Measurements from ENCODE around the gene INAFM1.
"Not testable (repeated sequence)": the region's sequence is repeated elsewhere in the genome, so short reads cannot be mapped to it uniquely, and the experiment has no call there.

INAFM1 gene

GRCh38 chr19:47261946-47262793 lies 12.5 kb upstream of the INAFM1 start:
- H3K27ac ChIP-seq (replicated peaks), result peak overlapping the region; percentile 56
- TF ChIP-seq SPI1 (IDR thresholded peaks at IDR 0.05; ENCODE audit: borderline replicate concordance, low read depth) (peak; percentile 75; the same call in 1 of the 2 replicates), POLR2AphosphoS5 (IDR thresholded peaks at IDR 0.05; ENCODE audit: low read depth) (peak; percentile 96)
- DNase-seq (ENCODE audit: low read depth in 1 of 2, low spot score in 1 of 2), result peak; percentile 85 to 93
- H3K4me3 ChIP-seq (replicated peaks; ENCODE audit: insufficient read depth, low read length); H3K27me3 ChIP-seq (ENCODE audit: insufficient read depth, poor library complexity, severe bottlenecking): not testable (repeated sequence)

- TF ChIP-seq, protein P1, sequence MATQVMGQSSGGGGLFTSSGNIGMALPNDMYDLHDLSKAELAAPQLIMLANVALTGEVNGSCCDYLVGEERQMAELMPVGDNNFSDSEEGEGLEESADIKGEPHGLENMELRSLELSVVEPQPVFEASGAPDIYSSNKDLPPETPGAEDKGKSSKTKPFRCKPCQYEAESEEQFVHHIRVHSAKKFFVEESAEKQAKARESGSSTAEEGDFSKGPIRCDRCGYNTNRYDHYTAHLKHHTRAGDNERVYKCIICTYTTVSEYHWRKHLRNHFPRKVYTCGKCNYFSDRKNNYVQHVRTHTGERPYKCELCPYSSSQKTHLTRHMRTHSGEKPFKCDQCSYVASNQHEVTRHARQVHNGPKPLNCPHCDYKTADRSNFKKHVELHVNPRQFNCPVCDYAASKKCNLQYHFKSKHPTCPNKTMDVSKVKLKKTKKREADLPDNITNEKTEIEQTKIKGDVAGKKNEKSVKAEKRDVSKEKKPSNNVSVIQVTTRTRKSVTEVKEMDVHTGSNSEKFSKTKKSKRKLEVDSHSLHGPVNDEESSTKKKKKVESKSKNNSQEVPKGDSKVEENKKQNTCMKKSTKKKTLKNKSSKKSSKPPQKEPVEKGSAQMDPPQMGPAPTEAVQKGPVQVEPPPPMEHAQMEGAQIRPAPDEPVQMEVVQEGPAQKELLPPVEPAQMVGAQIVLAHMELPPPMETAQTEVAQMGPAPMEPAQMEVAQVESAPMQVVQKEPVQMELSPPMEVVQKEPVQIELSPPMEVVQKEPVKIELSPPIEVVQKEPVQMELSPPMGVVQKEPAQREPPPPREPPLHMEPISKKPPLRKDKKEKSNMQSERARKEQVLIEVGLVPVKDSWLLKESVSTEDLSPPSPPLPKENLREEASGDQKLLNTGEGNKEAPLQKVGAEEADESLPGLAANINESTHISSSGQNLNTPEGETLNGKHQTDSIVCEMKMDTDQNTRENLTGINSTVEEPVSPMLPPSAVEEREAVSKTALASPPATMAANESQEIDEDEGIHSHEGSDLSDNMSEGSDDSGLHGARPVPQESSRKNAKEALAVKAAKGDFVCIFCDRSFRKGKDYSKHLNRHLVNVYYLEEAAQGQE (IDR thresholded peaks at IDR 0.05; ENCODE audit: insufficient replicate concordance, low read depth), result no peak
- TF ChIP-seq GABPA (IDR thresholded peaks at IDR 0.05; ENCODE audit: low read depth), result no peak
- no peak for TF ChIP-seq SPI1 (IDR thresholded peaks at IDR 0.05; ENCODE audit: borderline replicate concordance, low read depth)
- TF ChIP-seq POLR2AphosphoS5 (IDR thresholded peaks at IDR 0.05; ENCODE audit: low read depth), result no peak
- TF ChIP-seq, protein P2, sequence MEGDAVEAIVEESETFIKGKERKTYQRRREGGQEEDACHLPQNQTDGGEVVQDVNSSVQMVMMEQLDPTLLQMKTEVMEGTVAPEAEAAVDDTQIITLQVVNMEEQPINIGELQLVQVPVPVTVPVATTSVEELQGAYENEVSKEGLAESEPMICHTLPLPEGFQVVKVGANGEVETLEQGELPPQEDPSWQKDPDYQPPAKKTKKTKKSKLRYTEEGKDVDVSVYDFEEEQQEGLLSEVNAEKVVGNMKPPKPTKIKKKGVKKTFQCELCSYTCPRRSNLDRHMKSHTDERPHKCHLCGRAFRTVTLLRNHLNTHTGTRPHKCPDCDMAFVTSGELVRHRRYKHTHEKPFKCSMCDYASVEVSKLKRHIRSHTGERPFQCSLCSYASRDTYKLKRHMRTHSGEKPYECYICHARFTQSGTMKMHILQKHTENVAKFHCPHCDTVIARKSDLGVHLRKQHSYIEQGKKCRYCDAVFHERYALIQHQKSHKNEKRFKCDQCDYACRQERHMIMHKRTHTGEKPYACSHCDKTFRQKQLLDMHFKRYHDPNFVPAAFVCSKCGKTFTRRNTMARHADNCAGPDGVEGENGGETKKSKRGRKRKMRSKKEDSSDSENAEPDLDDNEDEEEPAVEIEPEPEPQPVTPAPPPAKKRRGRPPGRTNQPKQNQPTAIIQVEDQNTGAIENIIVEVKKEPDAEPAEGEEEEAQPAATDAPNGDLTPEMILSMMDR (IDR thresholded peaks at IDR 0.05; ENCODE audit: insufficient read depth, low read length), result no peak
- Histone ChIP-seq H3K27me3 (ENCODE audit: insufficient read depth, poor library complexity, severe bottlenecking) (no peaks in the 10 kb centered on the region), H3K27ac (replicated peaks) (no peak overlapping the region), H3K4me3 (replicated peaks; ENCODE audit: insufficient read depth, low read length) (no peak overlapping the region)
- no peak for DNase-seq (ENCODE audit: low read depth in 1 of 2, low spot score in 1 of 2)
Measured at GRCh38 chr19:47264629-47265028, 10.1 kb upstream of the INAFM1 start.

- H3K27ac ChIP-seq (replicated peaks), result no peak overlapping the region
- TF ChIP-seq SPI1 (IDR thresholded peaks at IDR 0.05; ENCODE audit: borderline replicate concordance, low read depth) (no peak), GABPA (IDR thresholded peaks at IDR 0.05; ENCODE audit: low read depth) (no peak), POLR2AphosphoS5 (IDR thresholded peaks at IDR 0.05; ENCODE audit: low read depth) (no peak)
- TF ChIP-seq, protein P2 (IDR thresholded peaks at IDR 0.05; ENCODE audit: insufficient read depth, low read length), result no peak
- TF ChIP-seq, protein P1 (IDR thresholded peaks at IDR 0.05; ENCODE audit: insufficient replicate concordance, low read depth), result no peak
- no peaks in the 10 kb centered on the region for H3K27me3 ChIP-seq (ENCODE audit: insufficient read depth, poor library complexity, severe bottlenecking)
- no peak overlapping the region for H3K4me3 ChIP-seq (replicated peaks; ENCODE audit: insufficient read depth, low read length)
- DNase-seq (ENCODE audit: low read depth in 1 of 2, low spot score in 1 of 2), result no peak
Measured at GRCh38 chr19:47266401-47266941, 8.2 kb upstream of the INAFM1 start.

- Histone ChIP-seq H3K27me3 (ENCODE audit: insufficient read depth, poor library complexity, severe bottlenecking) (no peaks in the 10 kb centered on the region), H3K4me3 (replicated peaks; ENCODE audit: insufficient read depth, low read length) (no peak overlapping the region), H3K27ac (replicated peaks) (no peak overlapping the region)
- DNase-seq (ENCODE audit: low read depth in 1 of 2, low spot score in 1 of 2), result no peak
- TF ChIP-seq, protein P1 (IDR thresholded peaks at IDR 0.05; ENCODE audit: insufficient replicate concordance, low read depth), result no peak
- TF ChIP-seq, protein P2 (IDR thresholded peaks at IDR 0.05; ENCODE audit: insufficient read depth, low read length), result no peak
- TF ChIP-seq GABPA (IDR thresholded peaks at IDR 0.05; ENCODE audit: low read depth) (no peak), POLR2AphosphoS5 (IDR thresholded peaks at IDR 0.05; ENCODE audit: low read depth) (no peak), SPI1 (IDR thresholded peaks at IDR 0.05; ENCODE audit: borderline replicate concordance, low read depth) (no peak)
Measured at GRCh38 chr19:47267350-47267759, 7.3 kb upstream of the INAFM1 start.

All from HL-60 (cell line).